GM19324 (cell line): ENCODE measurements around the gene E2F4.

ENCODE experiments used
- ATAC-seq: cut with Tn5 transposase; IDR thresholded peaks from one replicate; pipeline ENCODE4 v1.9.1; 2021; ENCODE audit warnings: mild to moderate bottlenecking, moderate library complexity; ENCODE audit not compliant: unreplicated experiment, low FRiP score

Gene E2F4

DNA sequence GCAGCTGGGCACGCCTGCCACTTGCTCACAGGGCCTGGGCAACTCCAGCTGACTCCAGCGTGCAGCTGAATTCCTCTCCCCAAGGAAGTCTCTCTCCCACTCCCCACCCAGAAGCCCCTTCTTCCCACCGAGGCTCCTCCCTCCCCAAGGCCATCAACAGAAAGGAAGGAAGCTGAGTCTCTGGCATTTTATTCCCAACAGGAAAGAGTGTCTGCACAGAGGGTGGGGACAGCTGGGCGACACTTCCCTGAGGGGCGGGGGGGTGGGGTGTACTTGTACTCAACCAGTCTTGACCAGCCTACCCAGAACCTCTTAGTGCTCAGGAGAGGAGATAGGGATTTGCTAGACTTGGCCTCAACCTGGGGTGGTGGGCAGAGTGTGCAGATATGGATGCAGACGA is 1.9 kb upstream of the E2F4 start, which contains the start of gene EXOC3L1:
Gene EXOC3L1 (minus strand): TSS at position 96 of the 400 bp plus-strand sequence. CDS start 460 bp downstream, outside the sequence.
- no peak for ATAC-seq

DNA sequence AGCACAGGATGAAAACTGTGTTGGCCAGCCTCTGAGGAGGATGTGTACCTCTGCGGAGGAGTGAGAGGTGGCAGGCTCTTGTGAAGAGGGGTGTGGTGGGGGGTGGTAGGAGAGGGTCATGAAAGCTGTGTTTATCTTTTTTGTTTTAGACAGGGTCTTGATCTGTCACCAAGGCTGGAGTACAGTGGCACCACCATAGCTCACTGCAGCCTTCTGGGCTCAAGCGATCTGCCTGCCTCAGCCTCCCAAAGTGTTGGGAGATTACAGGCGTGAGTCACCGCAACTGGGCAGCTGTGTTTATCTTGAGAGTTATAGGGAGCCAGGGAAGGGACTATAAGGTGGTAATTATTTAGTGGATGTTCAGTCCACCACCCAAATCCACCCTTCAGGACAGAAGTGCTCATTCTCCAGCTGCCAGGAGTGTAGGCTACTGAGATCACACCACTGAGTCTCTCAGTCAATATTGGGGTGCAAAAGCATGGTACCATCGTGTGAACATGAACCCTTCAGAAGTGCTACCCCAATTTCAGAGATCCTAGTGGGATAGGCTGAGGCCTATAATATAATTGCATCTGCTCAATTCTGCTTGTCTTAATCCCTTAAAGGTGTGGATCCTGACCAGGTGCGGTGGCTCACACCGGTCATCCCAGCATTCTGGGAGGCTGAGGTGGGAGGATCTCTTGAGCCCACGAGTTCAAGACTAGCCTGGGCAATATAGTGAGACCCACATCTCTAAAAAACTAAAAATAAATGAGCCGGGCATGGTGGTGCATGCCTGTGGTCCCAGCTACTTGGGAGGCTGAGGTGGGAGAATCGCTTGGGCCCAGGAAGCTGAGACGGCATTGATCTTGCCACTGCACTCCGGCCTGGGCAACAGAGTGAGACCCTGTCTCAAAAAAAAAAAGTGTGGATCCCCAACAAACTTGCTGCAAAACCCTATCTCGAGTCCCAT is 1.2 kb upstream of the E2F4 start:
- ATAC-seq = no peak

DNA sequence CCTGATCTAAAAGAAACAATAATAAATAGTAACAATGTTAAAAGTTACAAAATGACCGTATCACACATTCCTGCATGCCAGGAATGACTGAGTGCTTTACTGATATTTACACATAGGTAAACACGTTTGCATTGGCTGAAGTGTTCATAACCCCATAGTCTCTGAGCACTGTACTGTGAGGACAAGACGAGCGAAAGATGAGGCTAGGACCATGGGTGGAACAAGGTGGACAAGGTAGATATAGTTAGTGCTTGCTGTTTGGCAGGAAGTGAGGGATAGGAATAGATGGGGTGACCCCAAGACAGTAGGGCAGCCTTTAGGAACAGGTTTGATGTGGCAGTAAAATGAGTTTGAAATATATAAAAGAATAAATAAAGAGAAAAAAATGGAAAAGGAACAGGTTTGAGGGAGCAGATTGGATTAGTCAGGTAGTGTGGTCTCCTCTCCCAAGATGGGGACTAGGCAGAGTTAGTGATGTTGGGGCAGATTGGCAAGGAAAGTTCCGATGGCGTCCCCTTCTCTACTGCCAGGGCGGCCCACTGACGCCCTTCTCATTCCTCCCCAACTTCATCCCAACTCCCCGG is 452 bp upstream of the E2F4 start:
- no peak for ATAC-seq

DNA sequence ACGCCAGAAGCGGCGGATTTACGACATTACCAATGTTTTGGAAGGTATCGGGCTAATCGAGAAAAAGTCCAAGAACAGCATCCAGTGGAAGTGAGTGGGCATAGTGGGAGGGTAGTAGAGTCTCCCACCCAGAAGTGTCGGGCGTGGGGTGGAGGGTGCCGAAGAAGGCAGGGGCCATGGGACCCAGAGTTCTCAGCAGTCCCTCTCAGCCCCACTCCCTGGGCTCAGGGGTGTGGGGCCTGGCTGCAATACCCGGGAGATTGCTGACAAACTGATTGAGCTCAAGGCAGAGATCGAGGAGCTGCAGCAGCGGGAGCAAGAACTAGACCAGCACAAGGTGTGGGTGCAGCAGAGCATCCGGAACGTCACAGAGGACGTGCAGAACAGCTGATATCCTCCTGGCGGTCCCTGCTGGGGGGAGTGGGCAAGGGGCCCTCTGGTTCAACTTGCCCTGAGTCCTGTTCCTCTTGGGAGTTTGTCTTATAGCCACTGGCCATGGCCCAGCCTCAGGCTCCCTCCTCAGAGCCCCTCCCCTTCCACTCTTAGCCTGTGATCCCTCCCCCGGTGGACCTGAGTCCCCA is 916 bp downstream of the E2F4 start:
- no peak for ATAC-seq

DNA sequence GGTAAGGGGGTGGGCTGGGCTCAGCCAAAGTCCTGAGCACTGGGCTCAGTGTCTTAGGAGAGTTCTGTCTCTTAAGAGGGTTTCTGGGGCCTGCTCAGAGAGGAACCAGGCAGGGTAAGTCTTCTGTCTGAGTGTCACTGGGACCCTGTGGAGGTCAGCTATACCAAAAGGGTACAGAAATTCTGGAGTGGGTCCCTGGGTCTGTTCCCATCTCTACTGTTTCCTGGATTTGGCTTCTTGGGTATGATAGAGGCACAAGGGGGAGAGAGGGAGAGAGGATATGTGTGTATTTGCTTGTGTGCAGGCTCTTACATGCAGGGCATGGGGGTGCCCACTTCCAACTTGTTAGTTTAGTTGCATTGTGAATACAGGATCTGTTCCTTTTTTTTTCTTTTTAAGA is 1.6 kb downstream of the E2F4 start:
- no peak for ATAC-seq

DNA sequence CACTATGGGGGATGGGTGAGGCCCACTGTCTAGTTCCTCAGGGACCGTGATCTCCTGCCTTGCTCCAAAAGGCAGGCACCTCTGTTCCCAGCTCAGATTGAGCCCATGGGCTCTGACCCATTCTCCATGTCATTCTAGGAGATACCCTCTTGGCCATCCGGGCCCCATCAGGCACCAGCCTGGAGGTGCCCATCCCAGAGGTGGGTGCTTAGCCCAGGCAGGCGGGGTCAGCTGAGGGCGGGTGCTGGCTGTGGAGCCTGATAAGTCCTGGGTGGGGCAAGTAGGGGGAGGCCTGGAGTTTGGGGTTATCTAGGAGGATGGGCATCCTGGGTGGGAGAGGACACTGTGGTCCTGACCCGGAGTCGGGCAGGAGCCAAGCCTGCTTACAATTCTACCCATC is 2.3 kb downstream of the E2F4 start:
- no peak for ATAC-seq

DNA sequence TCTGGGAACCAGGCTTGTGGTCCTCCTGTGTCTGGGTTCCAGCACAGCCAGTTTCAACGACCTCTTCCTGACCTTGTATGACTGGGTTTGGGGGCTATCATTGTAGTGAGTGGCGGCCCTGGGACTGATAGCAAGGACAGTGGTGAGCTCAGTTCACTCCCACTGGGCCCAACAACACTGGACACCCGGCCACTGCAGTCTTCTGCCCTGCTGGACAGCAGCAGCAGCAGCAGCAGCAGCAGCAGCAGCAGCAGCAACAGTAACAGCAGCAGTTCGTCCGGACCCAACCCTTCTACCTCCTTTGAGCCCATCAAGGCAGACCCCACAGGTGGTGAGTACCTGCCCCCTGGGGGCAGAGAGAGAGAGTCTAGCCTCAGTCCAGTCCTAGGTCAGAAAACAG is 3.7 kb downstream of the E2F4 start:
- ATAC-seq = no peak

DNA sequence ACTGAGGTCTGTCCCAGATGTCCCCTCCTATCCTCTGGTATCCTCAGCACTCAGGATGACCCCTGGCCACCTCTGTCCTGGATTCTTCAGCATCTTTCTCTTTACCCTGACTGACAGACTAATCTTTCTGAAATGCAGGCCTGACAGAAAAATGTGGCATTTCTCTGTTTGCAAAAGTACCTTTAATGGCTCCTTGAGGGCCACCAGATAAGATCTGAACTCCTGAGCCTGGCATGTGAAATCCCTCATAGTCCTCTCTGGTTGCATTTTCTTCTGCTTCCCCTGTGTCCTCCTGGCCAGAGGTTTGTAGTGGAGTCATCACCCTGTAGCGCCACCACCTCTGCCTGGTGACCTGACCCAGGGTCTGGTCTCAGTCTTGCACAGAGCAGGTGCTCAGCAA is 4.9 kb downstream of the E2F4 start:
- ATAC-seq = no peak

DNA sequence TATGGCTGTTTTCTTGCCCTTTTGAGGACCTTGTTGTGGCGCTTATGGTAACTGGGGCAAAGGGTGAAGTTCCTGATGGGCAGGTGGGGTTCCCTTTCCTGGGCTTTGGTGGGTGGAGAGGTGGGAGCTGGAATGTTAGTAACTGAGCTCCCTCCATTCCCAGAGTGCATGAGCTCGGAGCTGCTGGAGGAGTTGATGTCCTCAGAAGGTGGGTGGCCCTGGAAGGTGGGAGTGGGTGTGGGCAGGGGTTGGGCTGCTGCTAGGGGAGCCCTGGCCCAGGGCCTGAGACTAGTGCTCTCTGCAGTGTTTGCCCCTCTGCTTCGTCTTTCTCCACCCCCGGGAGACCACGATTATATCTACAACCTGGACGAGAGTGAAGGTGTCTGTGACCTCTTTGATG is 5.7 kb downstream of the E2F4 start:
- ATAC-seq = no peak

DNA sequence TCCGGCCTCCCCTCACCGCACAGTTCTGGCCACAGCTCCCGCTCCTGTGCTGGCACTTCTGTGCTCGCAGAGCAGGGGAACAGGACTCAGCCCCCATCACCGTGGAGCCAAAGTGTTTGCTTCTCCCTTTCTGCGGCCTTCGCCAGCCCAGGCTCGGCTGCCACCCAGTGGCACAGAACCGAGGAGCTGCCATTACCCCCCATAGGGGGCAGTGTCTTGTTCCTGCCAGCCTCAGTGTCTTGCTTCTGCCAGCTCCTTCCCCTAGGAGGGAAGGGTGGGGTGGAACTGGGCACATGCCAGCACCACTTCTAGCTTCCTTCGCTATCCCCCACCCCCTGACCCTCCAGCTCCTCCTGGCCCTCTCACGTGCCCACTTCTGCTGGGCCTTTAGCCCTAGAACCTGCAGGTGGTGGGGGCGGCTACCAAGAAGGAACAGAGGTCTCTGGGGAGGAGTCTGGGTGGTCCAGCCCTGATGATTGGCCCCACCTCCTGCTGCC is 6.3 kb downstream of the E2F4 start:
- no peak for ATAC-seq

DNA sequence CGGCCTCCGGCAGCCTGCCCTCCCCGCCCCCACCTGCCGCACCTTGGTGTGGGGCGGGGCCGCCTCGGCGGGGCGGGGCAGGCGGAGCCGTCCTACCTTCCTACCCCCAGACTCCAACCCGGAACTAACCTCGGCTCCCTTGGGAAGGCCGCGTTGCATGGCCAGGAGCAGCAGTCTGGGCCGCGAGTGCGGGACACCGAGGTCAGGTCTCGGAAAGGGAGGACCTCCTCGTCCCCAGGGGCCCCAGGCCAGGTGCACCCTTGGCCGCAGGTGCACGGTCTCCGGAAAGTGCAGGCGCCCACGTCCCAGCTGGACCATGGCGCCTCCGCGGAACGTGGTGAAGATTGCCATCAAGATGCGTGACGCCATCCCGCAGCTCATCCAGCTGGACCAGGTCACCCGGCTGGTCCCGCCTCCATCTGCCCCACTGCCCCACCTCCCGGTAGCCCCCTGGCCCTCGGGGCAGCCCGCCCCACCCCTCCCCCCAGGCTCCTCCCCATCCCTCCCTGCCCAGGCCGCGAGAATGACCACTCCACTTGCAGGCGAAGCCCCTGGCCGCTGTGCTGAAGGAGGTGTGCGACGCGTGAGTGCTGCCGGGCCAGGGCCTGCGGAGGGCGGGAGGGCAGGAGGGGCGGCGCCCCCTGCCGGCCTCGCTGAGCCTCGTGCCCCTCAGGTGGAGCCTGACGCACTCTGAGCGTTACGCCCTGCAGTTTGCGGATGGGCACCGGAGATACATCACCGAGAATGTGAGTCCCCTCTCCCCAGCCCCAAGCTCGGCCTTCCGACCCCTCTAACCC is 7.3 kb downstream of the E2F4 start, which contains the start of gene ELMO3:
Gene ELMO3 (plus strand): TSS at position 121 of the 797 bp plus-strand sequence. CDS start 196 bp downstream, at position 317.
- no peak for ATAC-seq

DNA sequence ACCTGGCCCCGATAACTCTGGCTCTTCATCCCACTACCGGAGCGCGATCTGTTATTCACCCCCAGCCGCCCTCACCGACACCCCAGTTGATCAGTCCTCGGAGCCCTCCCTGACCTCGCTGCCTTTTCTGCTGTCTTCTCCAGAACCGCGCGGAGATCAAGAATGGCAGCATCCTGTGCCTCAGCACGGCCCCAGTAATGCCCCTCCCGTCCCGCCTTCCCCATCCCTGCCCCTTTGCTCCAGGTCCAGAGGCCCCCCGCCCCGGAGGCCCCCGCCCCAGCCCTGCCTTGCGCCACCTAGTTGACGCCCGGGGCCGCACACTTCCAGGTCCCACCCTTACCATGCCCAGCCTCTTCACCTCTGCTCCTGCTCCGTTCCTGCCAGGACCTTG is 7.8 kb downstream of the E2F4 start:
- ATAC-seq = no peak

DNA sequence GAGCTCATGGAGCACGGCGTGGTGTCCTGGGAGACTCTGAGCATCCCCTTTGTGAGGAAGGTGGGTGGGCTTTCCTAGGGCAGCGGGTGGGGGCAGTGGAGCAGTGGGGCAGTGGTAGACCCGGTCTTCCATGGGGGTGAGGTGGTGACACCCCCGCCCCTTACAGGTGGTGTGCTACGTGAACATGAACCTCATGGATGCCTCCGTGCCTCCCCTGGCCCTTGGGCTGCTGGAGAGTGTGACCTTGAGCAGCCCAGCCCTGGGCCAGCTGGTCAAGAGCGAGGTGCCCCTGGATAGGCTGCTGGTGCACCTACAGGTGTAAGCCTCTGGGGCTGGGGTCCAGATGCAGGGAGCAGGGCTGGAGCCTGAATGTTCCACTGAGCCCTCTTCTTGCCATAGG is 8.5 kb downstream of the E2F4 start:
- no peak for ATAC-seq

DNA sequence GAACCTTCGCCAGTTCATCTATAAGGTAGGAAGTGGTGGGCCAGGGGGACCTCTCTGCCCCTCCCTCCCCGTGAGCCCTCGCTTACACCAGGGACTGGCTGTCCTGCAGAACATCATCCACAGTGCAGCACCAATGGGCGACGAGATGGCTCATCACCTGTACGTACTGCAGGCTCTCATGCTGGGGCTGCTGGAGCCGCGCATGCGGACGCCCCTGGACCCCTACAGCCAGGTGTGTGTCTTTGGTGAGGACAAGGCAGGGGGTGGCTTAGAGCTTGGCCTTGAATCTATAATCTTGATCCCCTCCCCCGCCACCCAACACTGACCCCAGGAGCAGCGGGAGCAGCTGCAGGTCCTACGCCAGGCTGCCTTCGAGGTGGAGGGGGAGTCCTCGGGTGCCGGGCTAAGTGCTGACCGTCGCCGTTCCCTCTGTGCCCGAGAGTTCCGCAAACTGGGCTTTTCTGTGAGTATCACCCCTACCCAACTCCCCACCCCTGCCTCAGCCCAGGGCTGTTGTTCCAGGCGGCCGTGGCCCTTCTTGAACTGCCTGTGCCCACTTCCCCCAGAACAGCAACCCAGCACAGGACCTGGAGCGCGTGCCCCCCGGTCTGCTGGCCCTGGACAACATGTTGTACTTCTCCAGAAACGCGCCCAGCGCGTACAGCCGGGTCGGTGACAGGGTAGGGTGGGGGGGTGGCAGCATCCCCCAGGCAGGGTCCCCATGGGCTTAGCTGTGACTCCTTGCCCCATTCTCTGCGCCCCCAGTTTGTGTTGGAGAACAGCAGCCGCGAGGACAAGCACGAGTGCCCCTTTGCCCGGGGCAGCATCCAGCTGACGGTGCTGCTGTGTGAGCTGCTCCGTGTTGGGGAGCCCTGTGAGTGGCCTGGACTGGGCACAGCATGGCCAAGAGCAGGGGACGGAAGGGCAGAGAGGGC is 9.7 kb downstream of the E2F4 start:
- ATAC-seq = no peak

DNA sequence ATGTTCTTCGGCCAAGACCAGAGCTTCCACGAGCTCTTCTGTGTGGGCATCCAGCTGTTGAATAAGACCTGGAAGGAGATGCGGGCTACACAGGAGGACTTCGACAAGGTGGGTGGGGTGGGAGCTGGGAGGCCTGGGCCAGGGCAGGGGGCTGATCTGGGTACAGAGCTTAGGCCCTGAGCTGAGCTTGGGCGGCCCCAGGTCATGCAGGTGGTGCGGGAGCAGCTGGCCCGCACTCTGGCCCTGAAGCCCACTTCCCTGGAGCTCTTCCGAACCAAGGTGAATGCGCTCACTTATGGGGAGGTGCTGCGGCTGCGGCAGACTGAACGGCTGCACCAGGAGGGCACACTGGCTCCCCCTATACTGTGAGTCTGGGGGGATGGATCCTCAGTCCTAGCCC is 10.5 kb downstream of the E2F4 start:
- ATAC-seq = no peak

DNA sequence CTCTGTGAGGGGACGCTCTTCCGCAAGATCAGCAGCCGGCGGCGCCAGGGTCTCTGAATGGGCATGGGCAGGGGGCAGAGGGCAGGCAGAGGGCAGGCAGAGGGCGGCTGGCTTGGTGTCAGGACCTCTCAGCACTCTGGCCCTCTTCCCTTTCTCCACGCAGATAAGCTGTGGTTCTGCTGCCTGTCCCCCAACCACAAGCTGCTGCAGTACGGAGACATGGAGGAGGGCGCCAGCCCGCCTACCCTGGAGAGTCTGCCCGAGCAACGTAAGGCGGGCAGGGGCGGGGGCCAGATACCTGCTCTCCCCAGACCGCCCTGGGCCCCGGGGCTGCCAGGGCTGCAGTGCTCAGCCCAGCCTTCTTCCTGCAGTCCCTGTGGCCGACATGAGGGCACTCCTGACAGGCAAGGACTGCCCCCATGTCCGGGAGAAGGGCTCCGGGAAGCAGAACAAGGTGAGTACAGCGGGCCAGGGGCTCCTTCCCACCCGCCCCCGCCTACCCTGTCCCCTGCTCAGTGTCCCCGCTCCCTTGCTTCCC is 11.1 kb downstream of the E2F4 start:
- no peak for ATAC-seq

DNA sequence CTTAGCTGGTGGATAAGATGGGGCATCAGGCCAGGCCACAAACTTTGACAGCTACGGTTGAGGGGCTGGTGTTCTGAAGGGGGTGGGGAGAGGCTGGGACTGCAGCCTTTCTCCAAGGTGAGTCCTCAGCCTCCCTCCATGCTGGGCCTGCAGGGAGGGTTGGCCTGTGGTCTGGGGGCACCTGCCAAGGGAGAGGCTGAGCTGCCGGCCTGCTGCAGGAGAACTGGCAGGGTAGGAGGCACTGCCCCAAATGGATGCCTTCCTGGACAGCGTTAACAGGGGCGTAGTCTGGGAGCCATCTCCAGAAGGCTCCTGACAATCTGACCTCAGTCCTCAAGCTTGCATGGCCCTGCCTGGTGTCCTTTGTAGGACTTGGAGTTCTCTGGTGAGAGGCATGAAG is 12.1 kb downstream of the E2F4 start:
- ATAC-seq = no peak

DNA sequence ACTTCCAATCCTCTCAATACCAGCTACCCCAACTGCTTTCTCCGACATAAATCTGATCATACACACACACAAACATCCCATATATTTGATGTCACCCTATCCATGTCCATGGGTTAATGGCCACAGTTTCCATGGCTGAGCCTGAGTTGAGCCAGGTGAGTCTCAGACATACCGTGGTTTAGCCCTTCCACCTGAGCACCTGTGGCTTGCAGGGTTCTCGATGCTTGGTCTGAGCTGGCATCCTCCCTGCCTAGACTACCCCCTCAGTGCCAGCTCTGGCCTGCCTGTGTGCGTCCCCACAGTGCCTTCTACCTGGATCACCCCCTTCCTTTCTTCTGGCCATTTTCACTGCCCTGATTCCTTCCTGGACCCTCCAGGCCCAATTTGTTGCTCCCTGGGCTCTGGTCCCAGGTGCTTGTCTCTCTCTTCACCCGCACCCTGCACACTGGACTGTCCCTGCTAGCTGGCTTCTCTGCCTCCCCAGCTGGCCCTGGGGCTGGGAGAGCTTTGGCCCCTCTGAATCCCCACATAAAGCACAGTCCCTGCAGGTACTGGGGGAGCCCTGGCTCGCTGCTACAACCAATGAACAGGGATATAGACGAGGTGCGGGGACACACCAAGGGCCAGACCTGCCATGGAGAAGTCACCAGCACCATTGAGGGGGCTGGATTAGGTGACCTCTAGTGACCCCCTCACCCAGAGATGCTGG is 14.3 kb downstream of the E2F4 start:
- ATAC-seq = no peak

DNA sequence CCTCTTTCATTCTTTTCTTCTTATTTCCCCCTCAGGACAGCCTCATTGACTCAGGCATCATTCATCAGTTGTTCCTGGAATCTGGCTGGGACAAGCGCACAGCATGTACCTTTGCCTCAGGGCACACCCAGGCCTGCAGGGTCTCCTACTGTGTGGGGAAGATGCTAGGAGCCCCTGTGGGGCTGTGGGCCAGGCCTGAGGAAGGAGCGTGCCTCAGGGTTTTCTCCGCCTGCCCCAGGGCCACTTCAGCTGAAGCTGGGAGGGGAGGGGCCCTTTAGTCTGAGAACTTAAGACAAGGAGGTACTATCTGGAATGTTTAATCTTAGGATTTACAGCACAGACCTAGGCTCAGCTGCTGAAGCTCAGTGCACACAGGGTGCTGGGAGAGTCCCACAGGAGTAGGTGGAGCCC is 14.9 kb downstream of the E2F4 start:
- no peak for ATAC-seq
